K562 (cell line): Measurements from ENCODE around the gene CFAP97D1. TPM values are rescaled to one million over a fixed set of nuclear protein-coding genes. Genes with fewer than 3 reads are reported as not detected.

ENCODE experiments used
- ADNP ChIP-seq: fragments of 200-800 bp; sonication (Bioruptor generic); IDR thresholded peaks from 2 replicates; pipeline ENCODE4 v1.6.1; 2016; ENCODE audit warnings: missing genetic modification characterization, missing compliant biosample characterization
- ATF7 ChIP-seq: fragments of 450-650 bp; IDR thresholded peaks from 2 replicates; pipeline ENCODE4 v1.7.1; 2014; ENCODE audit warnings: mild to moderate bottlenecking, moderate library complexity
- CREM ChIP-seq: IDR thresholded peaks from 2 replicates; pipeline ENCODE4 v1.6.1; 2014; ENCODE audit warnings: antibody characterized with exemption, low read depth
- DPF2 ChIP-seq: fragments of 450-650 bp; IDR thresholded peaks from 2 replicates; pipeline ENCODE4 v1.6.1; 2016
- E2F3 ChIP-seq: fragments of 250-450 bp; sonication (Bioruptor Pico); IDR thresholded peaks from 2 replicates; pipeline ENCODE4 v1.4.0; 2020; ENCODE audit warnings: mild to moderate bottlenecking
- FOSL1 ChIP-seq: fragments of 200-800 bp; sonication (Bioruptor generic); conservative IDR thresholded peaks from 2 replicates; pipeline ENCODE4 v1.6.1; 2016; ENCODE audit warnings: missing genetic modification characterization, missing compliant biosample characterization
- FUS ChIP-seq: fragments of 200-400 bp; formaldehyde crosslinking; optimal IDR thresholded peaks from 2 replicates; pipeline ENCODE3; 2017; ENCODE audit warnings: low read depth, low read length
- HDAC8 ChIP-seq: fragments of 450-650 bp; IDR thresholded peaks from 2 replicates; pipeline ENCODE4 v1.6.1; 2016; ENCODE audit warnings: mild to moderate bottlenecking, missing genetic modification characterization, moderate library complexity, missing compliant biosample characterization
- HNRNPUL1 ChIP-seq: fragments of 200-400 bp; formaldehyde crosslinking; IDR thresholded peaks from 2 replicates; pipeline ENCODE4 v1.6.1; 2017; ENCODE audit warnings: low read length
- MCM2 ChIP-seq: fragments of 450-650 bp; IDR thresholded peaks from 2 replicates; pipeline ENCODE4 v1.6.1; 2017; ENCODE audit warnings: low read depth, mild to moderate bottlenecking
- MTA3 ChIP-seq: fragments of 450-650 bp; formaldehyde crosslinking; IDR thresholded peaks from 2 replicates; pipeline ENCODE4 v1.6.1; 2017; ENCODE audit warnings: mild to moderate bottlenecking, borderline replicate concordance
- MTF1 ChIP-seq: fragments of 250-450 bp; sonication (Bioruptor Pico); IDR thresholded peaks from 2 replicates; pipeline ENCODE4 v1.9.0; 2021; ENCODE audit warnings: moderate library complexity, mild to moderate bottlenecking, inconsistent platforms, borderline replicate concordance
- MXI1 ChIP-seq: IDR thresholded peaks from 2 replicates; pipeline ENCODE4 v1.6.1; 2011; ENCODE audit warnings: low read depth, mild to moderate bottlenecking, improper control_type of control experiment, low read length
- NR2C2 ChIP-seq, 2 experiments: fragments of 200-800 bp in 1 of 2; sonication (Bioruptor generic) in 1 of 2; sonication (generic) in 1 of 2; formaldehyde crosslinking in 1 of 2; IDR thresholded peaks; 2 replicates each; pipeline versions ENCODE4 v1.6.1 to v1.8.0; 2016 to 2022; ENCODE audit warnings: mild to moderate bottlenecking in 1 of 2, missing compliant biosample characterization in 1 of 2, missing genetic modification characterization in 1 of 2, missing genetic modification reagents in 1 of 2
- NUFIP1 ChIP-seq: fragments of 450-650 bp; IDR thresholded peaks from 2 replicates; pipeline ENCODE4 v1.6.1; 2018; ENCODE audit not compliant: partially characterized antibody
- RCOR1 ChIP-seq, 2 experiments: IDR thresholded peaks; 2 replicates each; pipeline ENCODE4 v1.6.1; 2012; ENCODE audit warnings: low read depth in 2 of 2, low read length in 2 of 2, borderline replicate concordance in 1 of 2, improper control_type of control experiment in 1 of 2
- TAF1 ChIP-seq: IDR thresholded peaks from 2 replicates; pipeline ENCODE4 v1.6.1; 2011; ENCODE audit warnings: mild to moderate bottlenecking, low read length, moderate library complexity; ENCODE audit not compliant: insufficient read depth, control insufficient read depth, severe bottlenecking; ENCODE audit errors: extremely low read depth
- XRCC3 ChIP-seq: fragments of 450-650 bp; IDR thresholded peaks from 2 replicates; pipeline ENCODE4 v1.6.1; 2017; ENCODE audit warnings: mild to moderate bottlenecking, moderate library complexity
- ZNF696 ChIP-seq: fragments of 250-450 bp; sonication (Bioruptor Pico); conservative IDR thresholded peaks from 2 replicates; pipeline ENCODE4 v1.4.0; 2020; ENCODE audit warnings: mild to moderate bottlenecking, moderate library complexity
- ZNF785 ChIP-seq: fragments of 250-450 bp; sonication (Bioruptor Pico); IDR thresholded peaks from 2 replicates; pipeline ENCODE4 v1.4.0; 2020; ENCODE audit warnings: mild to moderate bottlenecking
- polyA plus RNA-seq, 8 experiments: library from polyadenylated mRNA; depleted of rRNA in 4 of 8; stranded (reverse) in 5 of 8; unstranded in 3 of 8; fragments of >200 nt; fragmentation: Nextera tagmentation in 2 of 8; fragmentation: Illumina TruSeq in 1 of 8; extraction: Ambion mirVana in 2 of 8; extraction: Trizol in 1 of 8; gene quantifications; 2 replicates each; pipeline versions ENCODE4 v1.2.1 to v1.2.3, GENCODE V29; 2011 to 2014; ENCODE audit warnings: inconsistent platforms in 1 of 8, missing spikeins in 1 of 8
- total RNA-seq, 7 experiments: library from RNA; depleted of rRNA in 6 of 7; stranded (reverse); fragments of >200 nt in 6 of 7; fragmentation: Illumina TruSeq in 2 of 7; extraction: Trizol in 2 of 7; gene quantifications; 2 replicates each; pipeline versions ENCODE4 v1.2.1 to v1.2.3, GENCODE V29; 2011 to 2021; ENCODE audit warnings: low replicate concordance in 1 of 7
- TF ChIP-seq, protein P1 (sequence below): fragments of 250-450 bp; sonication (Bioruptor Pico); IDR thresholded peaks from 2 replicates; pipeline ENCODE4 v1.8.0; 2021; ENCODE audit warnings: borderline replicate concordance, mild to moderate bottlenecking, moderate library complexity; ENCODE audit not compliant: poor library complexity, severe bottlenecking
- TF ChIP-seq, protein P2 (sequence below): fragments of 250-450 bp; sonication (Bioruptor Pico); IDR thresholded peaks from 2 replicates; pipeline ENCODE4 v1.8.0; 2021; ENCODE audit warnings: moderate library complexity, mild to moderate bottlenecking, inconsistent platforms
- TF ChIP-seq, protein P3 (sequence below), 2 experiments: IDR thresholded peaks; 2 replicates each; pipeline ENCODE4 v1.6.1; 2012; ENCODE audit warnings: improper control_type of control experiment in 2 of 2, low read depth in 2 of 2, low read length in 2 of 2, borderline replicate concordance in 1 of 2
- TF ChIP-seq, protein P4 (sequence below): sonication (generic); formaldehyde crosslinking; IDR thresholded peaks from 2 replicates; pipeline ENCODE4 v1.8.1; 2023; ENCODE audit warnings: mild to moderate bottlenecking, missing genetic modification reagents, moderate library complexity

CFAP97D1 gene
- total and polyA plus RNA-seq, 9 of the 15 experiments (the other 6 are each of a cell fraction or from before 2014, with no cell fraction given): not detected

DNA sequence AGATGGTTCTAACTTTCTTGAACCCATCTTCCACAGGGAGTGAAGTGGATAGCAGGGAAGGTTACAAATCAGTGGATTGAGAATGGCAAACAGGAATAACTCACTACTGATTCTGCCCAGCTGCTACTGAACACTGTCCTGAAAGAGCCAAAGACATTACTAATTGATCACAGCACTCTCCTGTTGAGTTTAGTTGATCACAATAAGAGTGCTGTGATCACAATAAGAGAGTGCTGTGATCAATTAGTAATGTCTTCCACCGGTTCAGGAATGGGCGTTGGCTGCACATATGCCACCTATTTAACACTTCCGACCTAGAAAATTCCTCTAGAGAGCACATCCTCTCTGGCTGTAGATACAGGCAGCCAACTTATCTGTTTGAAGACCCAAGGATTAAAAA lies 11.4 kb downstream of the CFAP97D1 start (continued):
- TF ChIP-seq ZNF696 (no peak), FOSL1 (tag) (no peak), TAF1 (no peak), MXI1 (no peak), NR2C2 (CRISPR knock-in tag; IDR thresholded peaks at IDR 0.05) (no peak), NR2C2 (tag; IDR thresholded peaks at IDR 0.05) (no peak), MTF1 (CRISPR knock-in tag) (no peak), MCM2 (no peak), XRCC3 (no peak), E2F3 (CRISPR knock-in tag) (no peak), NUFIP1 (no peak), ZNF785 (CRISPR knock-in tag) (no peak), MTA3 (peak; percentile 55; the same call in 1 of the 2 replicates), HNRNPUL1 (no peak), CREM (0 out of 2 replicates have a peak, but pooled peaks have one; percentile 37), ADNP (tag) (no peak), DPF2 (0 out of 2 replicates have a peak, but pooled peaks have one; percentile 9), HDAC8 (no peak), ATF7 (peak; percentile 55; the same call in 1 of the 2 replicates), FUS (no peak), RCOR1 (IDR thresholded peaks at IDR 0.05; ENCODE audit: borderline replicate concordance in 1 of 2, low read depth in 2 of 2, low read length in 2 of 2) (0 out of 4 replicates have a peak, but pooled peaks of 1 of the 2 experiments have one; percentile 11)
- TF ChIP-seq, protein P1, sequence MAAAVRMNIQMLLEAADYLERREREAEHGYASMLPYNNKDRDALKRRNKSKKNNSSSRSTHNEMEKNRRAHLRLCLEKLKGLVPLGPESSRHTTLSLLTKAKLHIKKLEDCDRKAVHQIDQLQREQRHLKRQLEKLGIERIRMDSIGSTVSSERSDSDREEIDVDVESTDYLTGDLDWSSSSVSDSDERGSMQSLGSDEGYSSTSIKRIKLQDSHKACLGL: no peak
- TF ChIP-seq, protein P2, sequence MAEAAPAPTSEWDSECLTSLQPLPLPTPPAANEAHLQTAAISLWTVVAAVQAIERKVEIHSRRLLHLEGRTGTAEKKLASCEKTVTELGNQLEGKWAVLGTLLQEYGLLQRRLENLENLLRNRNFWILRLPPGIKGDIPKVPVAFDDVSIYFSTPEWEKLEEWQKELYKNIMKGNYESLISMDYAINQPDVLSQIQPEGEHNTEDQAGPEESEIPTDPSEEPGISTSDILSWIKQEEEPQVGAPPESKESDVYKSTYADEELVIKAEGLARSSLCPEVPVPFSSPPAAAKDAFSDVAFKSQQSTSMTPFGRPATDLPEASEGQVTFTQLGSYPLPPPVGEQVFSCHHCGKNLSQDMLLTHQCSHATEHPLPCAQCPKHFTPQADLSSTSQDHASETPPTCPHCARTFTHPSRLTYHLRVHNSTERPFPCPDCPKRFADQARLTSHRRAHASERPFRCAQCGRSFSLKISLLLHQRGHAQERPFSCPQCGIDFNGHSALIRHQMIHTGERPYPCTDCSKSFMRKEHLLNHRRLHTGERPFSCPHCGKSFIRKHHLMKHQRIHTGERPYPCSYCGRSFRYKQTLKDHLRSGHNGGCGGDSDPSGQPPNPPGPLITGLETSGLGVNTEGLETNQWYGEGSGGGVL (CRISPR knock-in tag): no peak
- TF ChIP-seq, protein P3, sequence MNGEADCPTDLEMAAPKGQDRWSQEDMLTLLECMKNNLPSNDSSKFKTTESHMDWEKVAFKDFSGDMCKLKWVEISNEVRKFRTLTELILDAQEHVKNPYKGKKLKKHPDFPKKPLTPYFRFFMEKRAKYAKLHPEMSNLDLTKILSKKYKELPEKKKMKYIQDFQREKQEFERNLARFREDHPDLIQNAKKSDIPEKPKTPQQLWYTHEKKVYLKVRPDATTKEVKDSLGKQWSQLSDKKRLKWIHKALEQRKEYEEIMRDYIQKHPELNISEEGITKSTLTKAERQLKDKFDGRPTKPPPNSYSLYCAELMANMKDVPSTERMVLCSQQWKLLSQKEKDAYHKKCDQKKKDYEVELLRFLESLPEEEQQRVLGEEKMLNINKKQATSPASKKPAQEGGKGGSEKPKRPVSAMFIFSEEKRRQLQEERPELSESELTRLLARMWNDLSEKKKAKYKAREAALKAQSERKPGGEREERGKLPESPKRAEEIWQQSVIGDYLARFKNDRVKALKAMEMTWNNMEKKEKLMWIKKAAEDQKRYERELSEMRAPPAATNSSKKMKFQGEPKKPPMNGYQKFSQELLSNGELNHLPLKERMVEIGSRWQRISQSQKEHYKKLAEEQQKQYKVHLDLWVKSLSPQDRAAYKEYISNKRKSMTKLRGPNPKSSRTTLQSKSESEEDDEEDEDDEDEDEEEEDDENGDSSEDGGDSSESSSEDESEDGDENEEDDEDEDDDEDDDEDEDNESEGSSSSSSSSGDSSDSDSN (IDR thresholded peaks at IDR 0.05; ENCODE audit: borderline replicate concordance in 1 of 2, low read depth in 2 of 2, low read length in 2 of 2): no peak
- TF ChIP-seq, protein P4, sequence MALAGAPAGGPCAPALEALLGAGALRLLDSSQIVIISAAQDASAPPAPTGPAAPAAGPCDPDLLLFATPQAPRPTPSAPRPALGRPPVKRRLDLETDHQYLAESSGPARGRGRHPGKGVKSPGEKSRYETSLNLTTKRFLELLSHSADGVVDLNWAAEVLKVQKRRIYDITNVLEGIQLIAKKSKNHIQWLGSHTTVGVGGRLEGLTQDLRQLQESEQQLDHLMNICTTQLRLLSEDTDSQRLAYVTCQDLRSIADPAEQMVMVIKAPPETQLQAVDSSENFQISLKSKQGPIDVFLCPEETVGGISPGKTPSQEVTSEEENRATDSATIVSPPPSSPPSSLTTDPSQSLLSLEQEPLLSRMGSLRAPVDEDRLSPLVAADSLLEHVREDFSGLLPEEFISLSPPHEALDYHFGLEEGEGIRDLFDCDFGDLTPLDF (CRISPR knock-in tag): no peak
